ENCODE results near the gene KCNT1.

KCNT1 gene

DNA sequence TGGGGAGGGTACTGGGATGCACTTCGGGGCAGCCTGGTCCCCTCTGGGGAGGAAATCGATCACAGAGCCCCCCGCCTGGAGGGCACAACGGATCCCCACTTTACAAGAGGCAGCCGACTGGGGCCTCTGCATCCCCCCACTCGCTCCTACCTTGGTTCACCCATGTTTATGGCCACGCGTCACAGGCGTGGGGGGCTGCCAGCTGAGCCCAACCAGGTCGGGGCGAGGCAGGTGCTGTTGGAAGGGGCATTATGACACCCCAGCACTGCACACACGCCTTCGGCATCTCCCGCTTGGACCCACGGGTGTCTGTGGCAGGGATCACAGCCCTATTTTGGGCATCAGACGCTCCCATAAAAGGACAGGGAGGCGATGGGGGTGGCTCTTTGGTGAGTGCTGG is 17.3 kb upstream of the KCNT1 start:
- Histone ChIP-seq H3K4me1 (peaks cover 8% of the 10 kb centered on the region; the same call in 1 of the 2 replicates), H3K4me2 (no peak overlapping the region), H3K4me3 (no peak overlapping the region), H3K36me3 (no peaks in the 10 kb centered on the region), H3K27me3 (no peaks in the 10 kb centered on the region), H3K9ac (no peak overlapping the region), H4K20me1 (no peaks in the 10 kb centered on the region), H3K9me3 (no peaks in the 10 kb centered on the region), H3K27ac (no peak overlapping the region)
- no peak for TF ChIP-seq Cebpa-rat (IDR thresholded peaks at IDR 0.05)

GRCh38 chr9:135687216-135687615 is 14.8 kb upstream of the KCNT1 start:
- no peak overlapping the region for H3K4me3 ChIP-seq
- H3K27me3 ChIP-seq = no peaks in the 10 kb centered on the region
- H3K4me1 ChIP-seq = peaks cover 8% of the 10 kb centered on the region; the same call in 1 of the 2 replicates
- H3K4me2 ChIP-seq = no peak overlapping the region
- no peak overlapping the region for H3K9ac ChIP-seq
- H3K27ac ChIP-seq = no peak overlapping the region
- no peak for TF ChIP-seq Cebpa-rat (IDR thresholded peaks at IDR 0.05)
- no peaks in the 10 kb centered on the region for H3K9me3 ChIP-seq
- no peaks in the 10 kb centered on the region for H4K20me1 ChIP-seq
- H3K36me3 ChIP-seq = no peaks in the 10 kb centered on the region

GRCh38 chr9:135689011-135689410 is 13.0 kb upstream of the KCNT1 start:
- Histone ChIP-seq H3K9ac (no peak overlapping the region), H3K27me3 (0 out of 2 replicates have a peak, but pooled peaks cover 4% of the 10 kb centered on the region), H3K4me1 (peaks cover 8% of the 10 kb centered on the region; the same call in 1 of the 2 replicates), H3K9me3 (no peaks in the 10 kb centered on the region), H3K4me3 (no peak overlapping the region), H3K36me3 (no peaks in the 10 kb centered on the region), H3K27ac (no peak overlapping the region), H4K20me1 (no peaks in the 10 kb centered on the region), H3K4me2 (no peak overlapping the region)
- TF ChIP-seq Cebpa-rat (IDR thresholded peaks at IDR 0.05) = no peak

GRCh38 chr9:135690836-135691570 is 11.0 kb upstream of the KCNT1 start:
- H3K4me2 ChIP-seq = no peak overlapping the region
- no peaks in the 10 kb centered on the region for H4K20me1 ChIP-seq
- TF ChIP-seq Cebpa-rat (IDR thresholded peaks at IDR 0.05) = no peak
- no peak overlapping the region for H3K4me3 ChIP-seq
- H3K27me3 ChIP-seq = 0 out of 2 replicates have a peak, but pooled peaks cover 4% of the 10 kb centered on the region
- no peaks in the 10 kb centered on the region for H3K9me3 ChIP-seq
- H3K27ac ChIP-seq = no peak overlapping the region
- H3K36me3 ChIP-seq = no peaks in the 10 kb centered on the region
- H3K9ac ChIP-seq = no peak overlapping the region
- H3K4me1 ChIP-seq = peaks cover 8% of the 10 kb centered on the region; the same call in 1 of the 2 replicates

GRCh38 chr9:135692410-135692809 is 9.6 kb upstream of the KCNT1 start:
- TF ChIP-seq Cebpa-rat (IDR thresholded peaks at IDR 0.05) = no peak
- Histone ChIP-seq H3K36me3 (no peaks in the 10 kb centered on the region), H4K20me1 (no peaks in the 10 kb centered on the region), H3K9me3 (no peaks in the 10 kb centered on the region), H3K4me1 (no peaks in the 10 kb centered on the region), H3K9ac (no peak overlapping the region), H3K27ac (no peak overlapping the region), H3K27me3 (0 out of 2 replicates have a peak, but pooled peaks cover 4% of the 10 kb centered on the region), H3K4me3 (no peak overlapping the region), H3K4me2 (no peak overlapping the region)

DNA sequence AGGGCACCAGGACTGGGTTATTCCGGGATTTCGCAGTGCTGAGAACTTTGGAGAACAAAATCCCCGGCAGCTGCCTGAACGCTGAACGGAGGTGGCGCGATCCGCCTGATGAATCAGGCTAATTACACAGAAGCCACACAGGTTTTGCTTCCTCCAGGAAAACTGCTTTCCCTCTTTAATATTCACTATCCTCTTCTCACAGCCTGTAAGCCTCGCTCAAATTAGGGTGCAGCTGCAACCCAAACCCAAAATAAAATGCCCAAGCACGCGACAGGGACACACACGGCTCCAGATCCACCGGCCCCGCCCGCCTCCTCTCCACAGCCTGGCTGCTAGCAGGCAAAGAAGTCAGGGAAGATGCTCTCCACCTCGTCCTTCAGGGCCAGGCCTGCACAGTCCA is 8.7 kb upstream of the KCNT1 start:
- H3K27ac ChIP-seq = no peak overlapping the region
- TF ChIP-seq Cebpa-rat (IDR thresholded peaks at IDR 0.05) = no peak
- no peak overlapping the region for H3K4me3 ChIP-seq
- no peaks in the 10 kb centered on the region for H4K20me1 ChIP-seq
- no peaks in the 10 kb centered on the region for H3K9me3 ChIP-seq
- H3K36me3 ChIP-seq = no peaks in the 10 kb centered on the region
- H3K9ac ChIP-seq = no peak overlapping the region
- H3K4me1 ChIP-seq = no peaks in the 10 kb centered on the region
- 0 out of 2 replicates have a peak, but pooled peaks cover 4% of the 10 kb centered on the region for H3K27me3 ChIP-seq
- no peak overlapping the region for H3K4me2 ChIP-seq

DNA sequence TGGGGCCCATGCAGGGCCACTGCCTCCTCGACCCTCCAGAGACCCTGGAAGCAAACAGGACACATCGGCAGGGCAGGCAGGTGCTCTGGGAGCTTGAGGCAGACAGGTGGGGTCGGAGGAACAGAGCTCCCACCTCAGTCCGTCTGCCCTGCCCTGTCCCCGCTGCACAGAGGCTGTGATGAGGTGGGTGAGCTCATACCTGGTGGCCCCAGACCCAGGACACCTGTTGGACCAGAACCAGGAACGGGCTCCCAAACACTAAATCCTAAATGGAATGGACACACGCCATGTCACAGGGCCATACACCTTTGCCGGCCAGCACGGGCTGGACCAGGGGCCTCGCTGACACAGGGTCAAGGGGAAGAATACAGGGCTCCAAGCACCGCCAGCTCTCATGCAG is 8.2 kb upstream of the KCNT1 start:
- Histone ChIP-seq H3K4me3 (no peak overlapping the region), H3K36me3 (no peaks in the 10 kb centered on the region)
- no peak for TF ChIP-seq Cebpa-rat (IDR thresholded peaks at IDR 0.05)

GRCh38 chr9:135694414-135694813 is 7.6 kb upstream of the KCNT1 start:
- H3K4me1 ChIP-seq = no peaks in the 10 kb centered on the region
- no peaks in the 10 kb centered on the region for H3K36me3 ChIP-seq
- no peak for TF ChIP-seq Cebpa-rat (IDR thresholded peaks at IDR 0.05)

More for the DNA sequence above, 8.2 kb upstream of the KCNT1 start:
- 0 out of 2 replicates have a peak, but pooled peaks cover 4% of the 10 kb centered on the region for H3K27me3 ChIP-seq
- H3K9me3 ChIP-seq = no peaks in the 10 kb centered on the region
- no peaks in the 10 kb centered on the region for H3K4me1 ChIP-seq
- no peak overlapping the region for H3K4me2 ChIP-seq
- no peaks in the 10 kb centered on the region for H4K20me1 ChIP-seq
- no peak overlapping the region for H3K27ac ChIP-seq
- H3K9ac ChIP-seq = no peak overlapping the region

DNA sequence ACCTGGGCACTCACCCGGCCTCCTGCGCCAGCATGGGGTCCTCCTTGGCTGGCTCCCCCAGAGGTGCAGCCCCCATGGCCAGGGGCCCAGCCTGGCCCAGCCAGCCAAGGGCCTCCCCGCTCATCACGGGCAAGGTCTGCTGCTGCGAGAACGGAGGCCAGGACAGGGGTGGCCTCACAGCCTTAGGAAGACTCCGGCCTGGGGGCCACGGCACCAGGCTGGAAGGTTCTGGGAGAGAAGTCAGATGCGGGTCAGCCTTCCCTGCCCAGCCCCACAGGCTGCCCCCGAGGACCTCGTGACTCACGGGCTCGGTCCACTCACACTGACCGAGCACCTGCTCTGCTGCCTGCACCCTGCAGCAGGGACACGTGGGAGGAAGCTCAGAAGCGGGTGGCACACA is 6.9 kb upstream of the KCNT1 start:
- TF ChIP-seq Cebpa-rat (IDR thresholded peaks at IDR 0.05) = no peak
- H3K9ac ChIP-seq = no peak overlapping the region
- 0 out of 2 replicates have a peak, but pooled peaks cover 4% of the 10 kb centered on the region for H3K27me3 ChIP-seq
- H3K4me2 ChIP-seq = no peak overlapping the region
- H3K9me3 ChIP-seq = no peaks in the 10 kb centered on the region
- H3K4me3 ChIP-seq = no peak overlapping the region
- no peaks in the 10 kb centered on the region for H4K20me1 ChIP-seq
- no peaks in the 10 kb centered on the region for H3K36me3 ChIP-seq
- no peaks in the 10 kb centered on the region for H3K4me1 ChIP-seq
- no peak overlapping the region for H3K27ac ChIP-seq

More at GRCh38 chr9:135694414-135694813, 7.6 kb upstream of the KCNT1 start:
- H4K20me1 ChIP-seq = no peaks in the 10 kb centered on the region
- no peak overlapping the region for H3K27ac ChIP-seq
- 0 out of 2 replicates have a peak, but pooled peaks cover 4% of the 10 kb centered on the region for H3K27me3 ChIP-seq
- H3K4me2 ChIP-seq = no peak overlapping the region
- no peaks in the 10 kb centered on the region for H3K9me3 ChIP-seq
- no peak overlapping the region for H3K4me3 ChIP-seq
- H3K9ac ChIP-seq = no peak overlapping the region

- H3K4me2 ChIP-seq = no peak overlapping the region
- no peaks in the 10 kb centered on the region for H3K4me1 ChIP-seq
- H3K27me3 ChIP-seq = 0 out of 2 replicates have a peak, but pooled peaks cover 4% of the 10 kb centered on the region
- H3K9ac ChIP-seq = no peak overlapping the region
- no peaks in the 10 kb centered on the region for H4K20me1 ChIP-seq
- no peak overlapping the region for H3K4me3 ChIP-seq
- no peak for TF ChIP-seq Cebpa-rat (IDR thresholded peaks at IDR 0.05)
- H3K9me3 ChIP-seq = no peaks in the 10 kb centered on the region
- H3K36me3 ChIP-seq = no peaks in the 10 kb centered on the region
- H3K27ac ChIP-seq = no peak overlapping the region
Measured at GRCh38 chr9:135695642-135696041, 6.3 kb upstream of the KCNT1 start.

Data from BLaER1 (cell line).